A673 (cell line): Measurements from ENCODE around the gene CASTOR2. TPM values are rescaled to one million over a fixed set of nuclear protein-coding genes. Genes with fewer than 3 reads are reported as not detected.

ENCODE experiments used
- BruUV-seq: library from RNA; stranded (reverse); fragments of 400-500 nt; replicated peaks from 2 replicates; lab custom pipeline; 2021; lab: Mats Ljungman, UMichigan
- CTCF ChIA-PET: fragments of 300-600 bp; sonication (Branson Sonifier 250); formaldehyde crosslinking; loops from one replicate; lab custom pipeline; 2022; ENCODE audit warnings: antibody characterized with exemption; lab: Charles Lee
- POLR2A ChIA-PET: fragments of 300-600 bp; sonication (Branson Sonifier 250); formaldehyde crosslinking; loops from one replicate; lab custom pipeline; 2022; ENCODE audit warnings: antibody characterized with exemption; ENCODE audit not compliant: low non-redundant PET; lab: Charles Lee
- DNase-seq: peaks from one replicate; pipeline ENCODE4 v3.0.0-alpha.2; 2015; ENCODE audit warnings: low spot score
- H3K27ac ChIP-seq: fragments of 200-600 bp; sonication (generic); 2 replicates; pipeline ENCODE4 v1.5.1; 2016; ENCODE audit warnings: mixed run types, low read depth, mild to moderate bottlenecking, mixed read lengths, antibody characterized with exemption, low read length; ENCODE audit not compliant: poor library complexity, severe bottlenecking
- H3K27me3 ChIP-seq: fragments of 200-600 bp; sonication (generic); replicated peaks from 2 replicates; pipeline ENCODE4 v1.6.1; 2017; ENCODE audit warnings: mixed run types, low read depth, mild to moderate bottlenecking, mixed read lengths, antibody characterized with exemption, low read length; ENCODE audit not compliant: insufficient read depth, poor library complexity
- H3K36me3 ChIP-seq: fragments of 200-600 bp; sonication (generic); 2 replicates; pipeline ENCODE4 v1.6.1; 2016; ENCODE audit warnings: mixed run types, mild to moderate bottlenecking, mixed read lengths, antibody characterized with exemption, low read length; ENCODE audit not compliant: insufficient read depth, poor library complexity, severe bottlenecking
- H3K4me1 ChIP-seq: fragments of 200-600 bp; sonication (generic); 2 replicates; pipeline ENCODE4 v1.6.1; 2017; ENCODE audit warnings: mixed run types, mild to moderate bottlenecking, mixed read lengths, antibody characterized with exemption, low read length; ENCODE audit not compliant: insufficient read depth, poor library complexity, severe bottlenecking
- H3K4me3 ChIP-seq: fragments of 200-600 bp; sonication (generic); 2 replicates; pipeline ENCODE4 v1.5.1; 2016; ENCODE audit warnings: low read depth, mixed run types, mild to moderate bottlenecking, mixed read lengths, low read length; ENCODE audit not compliant: poor library complexity, severe bottlenecking
- H3K9me3 ChIP-seq: fragments of 200-600 bp; sonication (generic); 2 replicates; pipeline ENCODE4 v1.6.1; 2016; ENCODE audit warnings: mixed run types, low read depth, mild to moderate bottlenecking, mixed read lengths, antibody characterized with exemption, low read length; ENCODE audit not compliant: poor library complexity, severe bottlenecking
- CTCF ChIP-seq: fragments of 300-800, 200-600 bp; sonication (generic); conservative IDR thresholded peaks from 2 replicates; pipeline ENCODE4 v1.5.1; 2017; ENCODE audit warnings: low read depth, mild to moderate bottlenecking, antibody characterized with exemption, low read length, moderate library complexity, mixed read lengths
- EZH2 ChIP-seq: fragments of 200-600 bp; sonication (generic); IDR thresholded peaks from 2 replicates; pipeline ENCODE4 v1.6.1; 2017; ENCODE audit warnings: borderline replicate concordance, low read depth, mild to moderate bottlenecking, mixed read lengths, antibody characterized with exemption, low read length; ENCODE audit not compliant: poor library complexity, severe bottlenecking
- intact Hi-C: fragments of 100-400 bp; cut with micrococcal nuclease; formaldehyde crosslinking; loops from one replicate; pipeline ENCODE4 v1.10.0; 2022; ENCODE audit not compliant: unreplicated experiment
- total RNA-seq: library from RNA; stranded (reverse); gene quantifications from 2 replicates; pipeline ENCODE4 v1.2.3, GENCODE V29; 2021

CASTOR2 gene
- total RNA-seq, 1 experiment from 2014 or later = 20.5 TPM

GRCh38 chr7:75039709-75040108, 75.2 kb downstream of the CASTOR2 start:
- Histone ChIP-seq H3K36me3 (no peaks in the 10 kb centered on the region), H3K27me3 (no peaks in the 10 kb centered on the region), H3K4me3 (no peak overlapping the region), H3K4me1 (no peaks in the 10 kb centered on the region), H3K9me3 (no peaks in the 10 kb centered on the region), H3K27ac (no peak overlapping the region)
- intact Hi-C loops = no loop called here
- no peak for DNase-seq
- POLR2A ChIA-PET = no interaction called here
- CTCF ChIA-PET = no interaction called here
- TF ChIP-seq CTCF = no peak
- TF ChIP-seq EZH2 = no peak
- no TSS peak for BruUV-seq

GRCh38 chr7:75040512-75040911, 76.0 kb downstream of the CASTOR2 start:
- no peak overlapping the region for H3K4me3 ChIP-seq
- H3K27me3 ChIP-seq = no peaks in the 10 kb centered on the region
- TF ChIP-seq CTCF (no peak), EZH2 (no peak)
- intact Hi-C loops = no loop called here
- no peaks in the 10 kb centered on the region for H3K9me3 ChIP-seq
- ChIA-PET CTCF (no interaction called here), POLR2A (no interaction called here)
- H3K36me3 ChIP-seq = no peaks in the 10 kb centered on the region
- no peak for DNase-seq
- no peaks in the 10 kb centered on the region for H3K4me1 ChIP-seq
- H3K27ac ChIP-seq = no peak overlapping the region
- BruUV-seq = no TSS peak

GRCh38 chr7:75042286-75042685, 77.8 kb downstream of the CASTOR2 start:
- no peak for DNase-seq
- CTCF ChIA-PET = no interaction called here
- H3K36me3 ChIP-seq = no peaks in the 10 kb centered on the region
- TF ChIP-seq CTCF = no peak
- no peak for TF ChIP-seq EZH2
- H3K9me3 ChIP-seq = no peaks in the 10 kb centered on the region
- POLR2A ChIA-PET = no interaction called here
- no peak overlapping the region for H3K4me3 ChIP-seq
- no peaks in the 10 kb centered on the region for H3K27me3 ChIP-seq
- no peaks in the 10 kb centered on the region for H3K4me1 ChIP-seq
- intact Hi-C loops = no loop called here
- no peak overlapping the region for H3K27ac ChIP-seq
- BruUV-seq = no TSS peak
